Body of pancreas (tissue), 4 donors: ENCODE data around the gene RABL2A.
"Not testable (repeated sequence)": the region's sequence is repeated elsewhere in the genome, so short reads cannot be mapped to it uniquely, and the experiment has no call there.

ENCODE experiments used
- POLR2A ChIP-seq, 3 donors: fragments of 450-650 bp; IDR thresholded peaks; one replicate each; pipeline ENCODE4 v1.6.1; 2016; ENCODE audit warnings: antibody characterized with exemption in 3 of 3, mild to moderate bottlenecking in 2 of 3
- TF ChIP-seq, protein P1 (sequence below), 7 experiments: fragments of 450-650 bp in 4 of 7; fragments of 200-600 bp in 3 of 7; sonication (generic) in 3 of 7; IDR thresholded peaks; one replicate each; pipeline ENCODE4 v1.5.1; 2016 to 2019; ENCODE audit warnings: antibody characterized with exemption in 7 of 7

DNA sequence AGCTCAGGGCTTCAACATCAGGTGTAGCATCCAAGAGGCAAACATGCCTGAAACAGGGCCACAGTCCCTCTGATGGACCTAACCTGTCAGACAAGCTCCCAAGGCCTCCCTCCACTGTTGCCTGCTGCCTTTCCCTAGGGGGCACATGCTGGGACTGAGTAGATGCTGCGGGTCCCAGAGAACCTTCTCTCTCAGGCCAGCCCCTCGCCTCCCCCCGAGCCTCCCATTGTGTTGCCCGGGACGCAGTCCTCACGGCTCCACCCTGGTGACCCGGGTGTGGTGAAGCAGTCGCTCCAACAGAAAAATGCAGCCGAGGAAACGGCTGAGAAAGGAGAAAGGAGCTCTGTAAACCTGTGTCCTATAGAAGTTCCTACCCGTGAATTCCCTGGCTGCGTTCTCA lies 8.3 kb downstream of the RABL2A start:
- TF ChIP-seq, protein P1, sequence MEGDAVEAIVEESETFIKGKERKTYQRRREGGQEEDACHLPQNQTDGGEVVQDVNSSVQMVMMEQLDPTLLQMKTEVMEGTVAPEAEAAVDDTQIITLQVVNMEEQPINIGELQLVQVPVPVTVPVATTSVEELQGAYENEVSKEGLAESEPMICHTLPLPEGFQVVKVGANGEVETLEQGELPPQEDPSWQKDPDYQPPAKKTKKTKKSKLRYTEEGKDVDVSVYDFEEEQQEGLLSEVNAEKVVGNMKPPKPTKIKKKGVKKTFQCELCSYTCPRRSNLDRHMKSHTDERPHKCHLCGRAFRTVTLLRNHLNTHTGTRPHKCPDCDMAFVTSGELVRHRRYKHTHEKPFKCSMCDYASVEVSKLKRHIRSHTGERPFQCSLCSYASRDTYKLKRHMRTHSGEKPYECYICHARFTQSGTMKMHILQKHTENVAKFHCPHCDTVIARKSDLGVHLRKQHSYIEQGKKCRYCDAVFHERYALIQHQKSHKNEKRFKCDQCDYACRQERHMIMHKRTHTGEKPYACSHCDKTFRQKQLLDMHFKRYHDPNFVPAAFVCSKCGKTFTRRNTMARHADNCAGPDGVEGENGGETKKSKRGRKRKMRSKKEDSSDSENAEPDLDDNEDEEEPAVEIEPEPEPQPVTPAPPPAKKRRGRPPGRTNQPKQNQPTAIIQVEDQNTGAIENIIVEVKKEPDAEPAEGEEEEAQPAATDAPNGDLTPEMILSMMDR (IDR thresholded peaks at IDR 0.05) = not testable (repeated sequence)
- not testable (repeated sequence) for TF ChIP-seq POLR2A (IDR thresholded peaks at IDR 0.05)
